HepG2 (cell line): ENCODE measurements around the gene TRERF1.

Experiments used
- AHDC1 ChIP-seq: sonication (generic); formaldehyde crosslinking; IDR thresholded peaks from 2 replicates; pipeline ENCODE4 v1.5.1; 2020; ENCODE audit warnings: mild to moderate bottlenecking, missing genetic modification reagents, borderline replicate concordance
- ATF7 ChIP-seq, 2 experiments: fragments of 450-650 bp in 1 of 2; sonication (generic) in 1 of 2; formaldehyde crosslinking in 1 of 2; IDR thresholded peaks; 2 replicates each; pipeline versions ENCODE4 v1.4.0 to v1.6.1; 2016 to 2020; ENCODE audit warnings: antibody characterized with exemption in 1 of 2, mild to moderate bottlenecking in 1 of 2, missing genetic modification reagents in 1 of 2
- CBFB ChIP-seq: sonication (generic); formaldehyde crosslinking; IDR thresholded peaks from 2 replicates; pipeline ENCODE4 v1.4.0; 2020; ENCODE audit warnings: missing genetic modification reagents
- CHD2 ChIP-seq: IDR thresholded peaks from 2 replicates; pipeline ENCODE4 v1.6.1; 2011; ENCODE audit warnings: low read depth, low read length, improper control_type of control experiment
- CTCF ChIP-seq: sonication (generic); formaldehyde crosslinking; IDR thresholded peaks from 2 replicates; pipeline ENCODE4 v1.5.0; 2020; ENCODE audit warnings: mild to moderate bottlenecking, missing genetic modification reagents, moderate library complexity
- EZH2 ChIP-seq: conservative IDR thresholded peaks from 2 replicates; pipeline ENCODE4 v1.6.1; 2012; ENCODE audit warnings: mild to moderate bottlenecking, low read depth, low read length, moderate library complexity
- GTF2F1 ChIP-seq: fragments of 150-350 bp; IDR thresholded peaks from 2 replicates; pipeline ENCODE4 v1.6.1; 2014; ENCODE audit warnings: low read length
- REST ChIP-seq, 2 experiments: IDR thresholded peaks; 2 replicates each; pipeline ENCODE4 v1.6.1; 2011 to 2012; ENCODE audit warnings: low read length in 2 of 2, borderline replicate concordance in 1 of 2, low read depth in 1 of 2, mild to moderate bottlenecking in 1 of 2, moderate library complexity in 1 of 2
- U2AF1 ChIP-seq: fragments of 200-400 bp; formaldehyde crosslinking; optimal IDR thresholded peaks from 2 replicates; pipeline ENCODE3; 2017; ENCODE audit warnings: mild to moderate bottlenecking, low read depth, low read length
- ZNF468 ChIP-seq: sonication (generic); formaldehyde crosslinking; IDR thresholded peaks from 2 replicates; pipeline ENCODE4 v1.8.0; 2022; ENCODE audit warnings: mild to moderate bottlenecking, moderate library complexity, missing genetic modification reagents

GRCh38 chr6:42239736-42240375 lies 211.9 kb downstream of the TRERF1 start:
- TF ChIP-seq ATF7 (IDR thresholded peaks at IDR 0.05): no peak
- TF ChIP-seq ATF7 (CRISPR knock-in tag; IDR thresholded peaks at IDR 0.05): no peak
- TF ChIP-seq U2AF1: no peak
- no peak for TF ChIP-seq ZNF468 (CRISPR knock-in tag)
- no peak for TF ChIP-seq GTF2F1
- no peak for TF ChIP-seq EZH2
- TF ChIP-seq AHDC1 (CRISPR knock-in tag): no peak
- no peak for TF ChIP-seq REST (IDR thresholded peaks at IDR 0.05; ENCODE audit: borderline replicate concordance in 1 of 2, low read depth in 1 of 2, low read length in 2 of 2)
- TF ChIP-seq CHD2: no peak
- no peak for TF ChIP-seq CBFB (CRISPR knock-in tag)
- no peak for TF ChIP-seq CTCF
